Sigmoid colon (tissue), 4 donors: ENCODE measurements around the gene COA1.

Source experiments
- EP300 ChIP-seq, 4 donors: sonication (generic); formaldehyde crosslinking; IDR thresholded peaks; one replicate each; pipeline ENCODE4 v1.6.1; 2017; ENCODE audit warnings: antibody characterized with exemption in 4 of 4
- POLR2A ChIP-seq, 2 donors: fragments of 450-650 bp; IDR thresholded peaks; one replicate each; pipeline ENCODE4 v1.6.1; 2016; ENCODE audit warnings: antibody characterized with exemption in 2 of 2, mild to moderate bottlenecking in 2 of 2, moderate library complexity in 2 of 2
- TF ChIP-seq, protein P1 (sequence below), 4 experiments: fragments of 450-650 bp in 3 of 4; fragments of 200-600 bp in 1 of 4; IDR thresholded peaks; one replicate each; pipeline ENCODE4 v1.5.1; 2016 to 2019; ENCODE audit warnings: antibody characterized with exemption in 4 of 4, mild to moderate bottlenecking in 3 of 4, moderate library complexity in 2 of 4

GRCh38 chr7:43636093-43636492 lies 93.2 kb downstream of the COA1 start:
- TF ChIP-seq, protein P1, sequence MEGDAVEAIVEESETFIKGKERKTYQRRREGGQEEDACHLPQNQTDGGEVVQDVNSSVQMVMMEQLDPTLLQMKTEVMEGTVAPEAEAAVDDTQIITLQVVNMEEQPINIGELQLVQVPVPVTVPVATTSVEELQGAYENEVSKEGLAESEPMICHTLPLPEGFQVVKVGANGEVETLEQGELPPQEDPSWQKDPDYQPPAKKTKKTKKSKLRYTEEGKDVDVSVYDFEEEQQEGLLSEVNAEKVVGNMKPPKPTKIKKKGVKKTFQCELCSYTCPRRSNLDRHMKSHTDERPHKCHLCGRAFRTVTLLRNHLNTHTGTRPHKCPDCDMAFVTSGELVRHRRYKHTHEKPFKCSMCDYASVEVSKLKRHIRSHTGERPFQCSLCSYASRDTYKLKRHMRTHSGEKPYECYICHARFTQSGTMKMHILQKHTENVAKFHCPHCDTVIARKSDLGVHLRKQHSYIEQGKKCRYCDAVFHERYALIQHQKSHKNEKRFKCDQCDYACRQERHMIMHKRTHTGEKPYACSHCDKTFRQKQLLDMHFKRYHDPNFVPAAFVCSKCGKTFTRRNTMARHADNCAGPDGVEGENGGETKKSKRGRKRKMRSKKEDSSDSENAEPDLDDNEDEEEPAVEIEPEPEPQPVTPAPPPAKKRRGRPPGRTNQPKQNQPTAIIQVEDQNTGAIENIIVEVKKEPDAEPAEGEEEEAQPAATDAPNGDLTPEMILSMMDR (IDR thresholded peaks at IDR 0.05), result no peak
- TF ChIP-seq POLR2A (IDR thresholded peaks at IDR 0.05), result no peak
- no peak for TF ChIP-seq EP300 (IDR thresholded peaks at IDR 0.05)
